NT2/D1 (cell line): ENCODE data around the gene TEX52.

Experiments
- DNase-seq: peaks from one replicate; pipeline ENCODE4 v3.0.0-alpha.2; 2011; ENCODE audit warnings: low read depth, low spot score
- H3K27me3 ChIP-seq: 2 replicates; pipeline ENCODE4 v1.6.0; 2011; ENCODE audit warnings: mild to moderate bottlenecking; ENCODE audit not compliant: insufficient read length, insufficient read depth
- H3K36me3 ChIP-seq: 2 replicates; pipeline ENCODE4 v1.6.1; 2011; ENCODE audit warnings: mild to moderate bottlenecking, low read length, mixed read lengths; ENCODE audit not compliant: insufficient read depth, insufficient read length
- H3K4me1 ChIP-seq: 2 replicates; pipeline ENCODE4 v1.5.1; 2011; ENCODE audit not compliant: insufficient read depth, insufficient read length
- H3K4me3 ChIP-seq: 2 replicates; pipeline ENCODE4 v1.5.1; 2011; ENCODE audit warnings: low read depth; ENCODE audit not compliant: insufficient read length
- H3K9ac ChIP-seq: 2 replicates; pipeline ENCODE4 v1.6.0; 2011; ENCODE audit warnings: low read depth; ENCODE audit not compliant: insufficient read length
- H3K9me3 ChIP-seq: 2 replicates; pipeline ENCODE4 v1.5.1; 2011; ENCODE audit warnings: mild to moderate bottlenecking, low read length; ENCODE audit not compliant: insufficient read depth
- SUZ12 ChIP-seq: IDR thresholded peaks from 2 replicates; pipeline ENCODE4 v1.6.1; 2011; ENCODE audit not compliant: insufficient read length, insufficient read depth; ENCODE audit errors: extremely low read depth
- YY1 ChIP-seq: IDR thresholded peaks from 2 replicates; pipeline ENCODE4 v1.6.1; 2011; ENCODE audit not compliant: insufficient read length, insufficient read depth
- ZNF274 ChIP-seq: IDR thresholded peaks from 2 replicates; pipeline ENCODE4 v1.6.1; 2011; ENCODE audit warnings: mild to moderate bottlenecking, low read depth, low read length

Gene TEX52

DNA sequence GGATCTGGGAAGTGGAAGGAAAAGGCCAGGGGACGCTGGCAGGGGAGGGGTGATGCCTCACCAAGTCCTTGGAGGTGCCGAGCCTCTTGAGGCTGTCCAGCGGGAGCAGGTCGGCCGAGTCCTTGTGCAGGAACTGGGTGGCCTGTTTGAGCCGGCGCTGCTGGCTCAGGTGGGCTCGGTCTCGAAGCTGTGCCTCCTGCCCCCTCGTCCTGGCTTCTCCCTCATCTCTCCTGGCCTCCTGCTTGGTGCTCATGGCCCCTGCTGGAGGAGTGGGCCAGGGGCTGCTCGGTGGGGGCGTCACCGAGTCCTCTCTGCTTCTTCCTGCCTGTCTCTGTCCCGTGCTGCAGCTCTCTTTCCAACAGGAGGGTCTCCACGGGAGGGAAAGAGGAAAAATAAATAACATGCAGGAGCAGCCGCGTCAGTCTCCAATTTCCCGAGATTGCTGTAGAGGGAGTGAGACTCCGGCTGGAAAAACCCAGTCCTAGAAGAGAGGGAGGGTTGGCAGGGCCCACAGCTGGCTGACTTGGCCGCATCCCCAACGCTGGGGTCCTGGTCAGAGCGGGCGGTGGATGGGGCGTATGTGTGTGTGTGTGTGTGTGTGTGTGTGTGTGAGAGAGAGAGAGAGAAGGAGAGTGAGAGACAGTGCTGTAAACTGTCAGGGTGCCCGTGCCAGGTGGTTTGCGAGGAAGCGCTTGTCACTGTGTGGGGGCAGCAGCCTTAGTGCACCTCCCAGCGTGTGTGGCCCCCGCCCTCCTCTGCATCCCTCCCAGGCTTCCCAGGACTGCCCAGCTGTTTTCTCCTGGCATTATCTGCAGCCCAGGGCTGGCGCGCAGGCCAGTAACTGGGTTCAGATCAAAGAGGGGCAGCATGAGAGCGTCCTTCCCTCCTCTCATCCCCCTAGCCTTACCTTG is 22.0 kb downstream of the TEX52 start, which contains the start of gene NRIP2:
Gene NRIP2, minus strand, starts transcription at position 455 of the 911 bp plus-strand sequence. Its CDS starts 52 bp downstream, at position 403.
- Histone ChIP-seq H3K4me1 (peaks cover 21% of the 10 kb centered on the region), H3K9me3 (no peaks in the 10 kb centered on the region), H3K27me3 (no peaks in the 10 kb centered on the region), H3K9ac (peak within 1 kb of the TSS; percentile 34), H3K4me3 (no peak within 1 kb of the TSS), H3K36me3 (peaks cover 63% of the 10 kb centered on the region)
- no peak for TF ChIP-seq ZNF274
- no peak for TF ChIP-seq SUZ12
- no peak for TF ChIP-seq YY1
- DNase-seq = no peak

DNA sequence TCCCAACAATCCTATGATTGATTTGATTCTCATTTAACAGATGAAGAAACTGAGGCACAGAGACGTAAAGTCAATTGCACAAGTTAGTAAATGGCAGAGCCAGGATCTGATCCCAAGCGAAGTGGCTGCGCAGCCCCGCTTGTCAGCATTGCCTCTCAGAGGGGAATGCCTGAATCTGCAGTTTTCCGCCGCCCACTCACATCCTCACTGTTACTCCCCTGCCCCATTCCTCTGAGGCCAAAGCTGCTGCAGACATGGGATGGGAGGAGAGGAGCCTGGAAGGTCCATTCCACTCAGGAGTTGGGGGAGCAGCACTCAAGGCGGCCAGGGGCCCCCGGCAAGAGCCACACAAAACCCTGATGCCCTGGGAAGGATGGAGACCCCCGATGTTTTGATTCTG is 23.0 kb downstream of the TEX52 start:
- peak overlapping the region; percentile 8 for H3K9ac ChIP-seq
- TF ChIP-seq SUZ12 = no peak
- TF ChIP-seq YY1 = no peak
- TF ChIP-seq ZNF274 = no peak
- H3K9me3 ChIP-seq = no peaks in the 10 kb centered on the region
- H3K27me3 ChIP-seq = no peaks in the 10 kb centered on the region
- no peak for DNase-seq
- H3K4me3 ChIP-seq = no peak overlapping the region
- H3K4me1 ChIP-seq = peaks cover 21% of the 10 kb centered on the region
- H3K36me3 ChIP-seq = peaks cover 65% of the 10 kb centered on the region

DNA sequence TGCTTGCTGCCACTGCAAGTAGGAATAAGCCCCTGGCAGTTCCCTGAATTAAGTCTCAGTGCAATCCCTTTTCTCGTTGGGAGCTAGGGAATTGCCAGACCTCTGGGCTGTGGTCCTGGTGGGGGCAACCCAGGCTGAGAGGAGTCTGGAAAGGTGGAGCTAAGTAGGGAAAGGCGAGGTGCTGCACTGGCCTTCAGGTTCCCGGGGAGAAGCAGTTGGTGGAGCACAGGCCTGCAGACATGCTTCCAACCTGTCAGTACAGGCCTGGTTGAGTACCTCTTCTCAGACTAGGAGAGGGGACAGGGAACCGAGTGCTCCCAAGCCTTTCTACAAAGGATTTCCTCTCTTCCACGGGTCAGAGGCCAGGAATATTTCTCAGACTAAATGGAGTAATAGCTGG is 23.5 kb downstream of the TEX52 start:
- H3K4me1 ChIP-seq = peaks cover 21% of the 10 kb centered on the region
- no peaks in the 10 kb centered on the region for H3K27me3 ChIP-seq
- DNase-seq = no peak
- no peak overlapping the region for H3K4me3 ChIP-seq
- H3K36me3 ChIP-seq = peaks cover 65% of the 10 kb centered on the region
- H3K9ac ChIP-seq = no peak overlapping the region
- TF ChIP-seq YY1 (no peak), ZNF274 (no peak), SUZ12 (no peak)
- H3K9me3 ChIP-seq = no peaks in the 10 kb centered on the region

DNA sequence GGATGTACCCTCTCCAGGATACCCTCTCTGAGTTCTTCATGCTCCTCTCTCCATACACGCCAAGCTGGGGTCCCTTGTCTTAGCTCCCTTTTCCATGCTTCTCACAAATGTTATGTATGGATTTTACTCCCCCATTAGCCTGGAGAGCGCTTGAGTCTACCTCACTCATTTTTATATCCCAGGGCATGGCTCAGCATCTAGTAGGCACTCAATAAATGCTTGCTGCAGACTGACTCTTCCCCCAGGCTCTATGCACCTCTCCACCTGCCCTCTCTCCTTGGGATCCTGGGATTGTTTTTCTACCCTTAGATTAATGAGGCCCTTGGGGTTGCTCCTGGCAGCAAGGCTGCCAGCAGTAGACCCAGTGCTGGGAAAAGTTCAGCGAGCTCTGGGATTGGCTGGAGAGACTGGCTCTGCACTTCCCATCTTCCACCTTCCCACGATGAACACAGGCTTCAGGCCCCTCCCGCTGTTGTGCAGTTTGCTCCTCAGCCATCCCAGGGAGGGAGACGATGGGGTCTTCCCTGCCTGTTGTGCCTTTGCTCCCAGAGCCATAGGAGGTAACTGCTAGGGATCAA is 24.2 kb downstream of the TEX52 start:
- DNase-seq = no peak
- TF ChIP-seq YY1 = no peak
- no peak for TF ChIP-seq ZNF274
- TF ChIP-seq SUZ12 = no peak

GRCh38 chr12:2829275-2829674 is 27.6 kb downstream of the TEX52 start:
- H3K27me3 ChIP-seq = no peaks in the 10 kb centered on the region
- no peak overlapping the region for H3K9ac ChIP-seq
- no peak overlapping the region for H3K4me3 ChIP-seq
- no peak for DNase-seq
- TF ChIP-seq SUZ12 (no peak), ZNF274 (no peak), YY1 (no peak)
- peaks cover 91% of the 10 kb centered on the region for H3K36me3 ChIP-seq
- peaks cover 32% of the 10 kb centered on the region for H3K4me1 ChIP-seq
- no peaks in the 10 kb centered on the region for H3K9me3 ChIP-seq

More for the DNA sequence above, 24.2 kb downstream of the TEX52 start:
- peaks cover 65% of the 10 kb centered on the region for H3K36me3 ChIP-seq
- no peaks in the 10 kb centered on the region for H3K9me3 ChIP-seq
- H3K9ac ChIP-seq = no peak overlapping the region
- H3K4me3 ChIP-seq = no peak overlapping the region
- H3K27me3 ChIP-seq = no peaks in the 10 kb centered on the region
- H3K4me1 ChIP-seq = peaks cover 21% of the 10 kb centered on the region

GRCh38 chr12:2826721-2827515 is 29.9 kb downstream of the TEX52 start:
- TF ChIP-seq SUZ12 (no peak), ZNF274 (no peak), YY1 (no peak)
- Histone ChIP-seq H3K9ac (no peak overlapping the region), H3K27me3 (no peaks in the 10 kb centered on the region), H3K36me3 (peaks cover 96% of the 10 kb centered on the region), H3K9me3 (no peaks in the 10 kb centered on the region), H3K4me3 (no peak overlapping the region), H3K4me1 (peaks cover 24% of the 10 kb centered on the region)
- no peak for DNase-seq
